K562 (cell line): ENCODE measurements around the gene ANKRD34A. TPM values are rescaled to one million over a fixed set of nuclear protein-coding genes. Genes with fewer than 3 reads are reported as not detected.

ENCODE experiments used
- BRD9 ChIP-seq: fragments of 450-650 bp; IDR thresholded peaks from 2 replicates; pipeline ENCODE4 v1.6.1; 2018; ENCODE audit warnings: low read depth; ENCODE audit not compliant: partially characterized antibody
- CEBPB ChIP-seq: fragments of 450-650 bp; IDR thresholded peaks from 2 replicates; pipeline ENCODE4 v1.6.1; 2016; ENCODE audit warnings: missing genetic modification characterization, missing compliant biosample characterization
- CREB3L1 ChIP-seq: fragments of 450-650 bp; IDR thresholded peaks from 2 replicates; pipeline ENCODE4 v1.6.1; 2014; ENCODE audit warnings: low read depth, mild to moderate bottlenecking, moderate library complexity, borderline replicate concordance
- CREM ChIP-seq: IDR thresholded peaks from 2 replicates; pipeline ENCODE4 v1.6.1; 2014; ENCODE audit warnings: antibody characterized with exemption, low read depth
- ETV6 ChIP-seq, 3 experiments: fragments of 150-350 bp in 1 of 3; sonication (generic) in 1 of 3; formaldehyde crosslinking in 1 of 3; IDR thresholded peaks; 2 replicates each; pipeline versions ENCODE4 v1.6.1 to v1.8.0; 2014 to 2022; ENCODE audit warnings: borderline replicate concordance in 2 of 3, low read depth in 2 of 3, antibody characterized with exemption in 1 of 3, low read length in 1 of 3, mild to moderate bottlenecking in 1 of 3, missing genetic modification reagents in 1 of 3
- PHF20 ChIP-seq: fragments of 450-650 bp; IDR thresholded peaks from 2 replicates; pipeline ENCODE4 v1.6.1; 2018; ENCODE audit not compliant: partially characterized antibody
- POLR2A ChIP-seq: fragments of 450-650 bp; conservative IDR thresholded peaks from 2 replicates; pipeline ENCODE4 v1.6.1; 2016
- POLR2B ChIP-seq: fragments of 450-650 bp; IDR thresholded peaks from 2 replicates; pipeline ENCODE4 v1.6.1; 2018; ENCODE audit warnings: low read depth; ENCODE audit not compliant: partially characterized antibody
- THRAP3 ChIP-seq: fragments of 450-650 bp; IDR thresholded peaks from 2 replicates; pipeline ENCODE4 v1.6.1; 2016; ENCODE audit warnings: mild to moderate bottlenecking, inconsistent platforms, borderline replicate concordance
- ZNF121 ChIP-seq: sonication (generic); formaldehyde crosslinking; conservative IDR thresholded peaks from 2 replicates; pipeline ENCODE4 v1.8.0; 2022; ENCODE audit warnings: missing genetic modification reagents
- ZNF274 ChIP-seq: IDR thresholded peaks from 2 replicates; pipeline ENCODE4 v1.6.1; 2011; ENCODE audit warnings: low read depth, mild to moderate bottlenecking, low read length, moderate library complexity, borderline replicate concordance
- ZNF384 ChIP-seq: IDR thresholded peaks from 2 replicates; pipeline ENCODE4 v1.6.1; 2012; ENCODE audit warnings: low read depth, low read length, improper control_type of control experiment
- ZNF398 ChIP-seq: fragments of 250-450 bp; sonication (Bioruptor Pico); IDR thresholded peaks from 2 replicates; pipeline ENCODE4 v1.8.0; 2021; ENCODE audit warnings: moderate library complexity, mild to moderate bottlenecking, inconsistent platforms
- polyA plus RNA-seq, 8 experiments: library from polyadenylated mRNA; depleted of rRNA in 4 of 8; stranded (reverse) in 5 of 8; unstranded in 3 of 8; fragments of >200 nt; fragmentation: Nextera tagmentation in 2 of 8; fragmentation: Illumina TruSeq in 1 of 8; extraction: Ambion mirVana in 2 of 8; extraction: Trizol in 1 of 8; gene quantifications; 2 replicates each; pipeline versions ENCODE4 v1.2.1 to v1.2.3, GENCODE V29; 2011 to 2014; ENCODE audit warnings: inconsistent platforms in 1 of 8, missing spikeins in 1 of 8
- total RNA-seq, 7 experiments: library from RNA; depleted of rRNA in 6 of 7; stranded (reverse); fragments of >200 nt in 6 of 7; fragmentation: Illumina TruSeq in 2 of 7; extraction: Trizol in 2 of 7; gene quantifications; 2 replicates each; pipeline versions ENCODE4 v1.2.1 to v1.2.3, GENCODE V29; 2011 to 2021; ENCODE audit warnings: low replicate concordance in 1 of 7
- TF ChIP-seq, protein P1 (sequence below): fragments of 450-650 bp; IDR thresholded peaks from 2 replicates; pipeline ENCODE4 v1.6.1; 2016; ENCODE audit warnings: antibody characterized with exemption
- TF ChIP-seq, protein P2 (sequence below), 2 experiments: fragments of 200-800 bp in 1 of 2; sonication (Bioruptor generic) in 1 of 2; sonication (generic) in 1 of 2; formaldehyde crosslinking in 1 of 2; IDR thresholded peaks in 1 of 2; conservative IDR thresholded peaks in 1 of 2; 2 replicates each; pipeline versions ENCODE4 v1.5.0 to v1.6.1; 2016 to 2020; ENCODE audit warnings: missing compliant biosample characterization in 1 of 2, missing genetic modification characterization in 1 of 2, missing genetic modification reagents in 1 of 2

Gene ANKRD34A
- total and polyA plus RNA-seq, 9 of the 15 experiments (the other 6 are each of a cell fraction or from before 2014, with no cell fraction given) = 0.06 to 1.6 (median 0.43) TPM

DNA sequence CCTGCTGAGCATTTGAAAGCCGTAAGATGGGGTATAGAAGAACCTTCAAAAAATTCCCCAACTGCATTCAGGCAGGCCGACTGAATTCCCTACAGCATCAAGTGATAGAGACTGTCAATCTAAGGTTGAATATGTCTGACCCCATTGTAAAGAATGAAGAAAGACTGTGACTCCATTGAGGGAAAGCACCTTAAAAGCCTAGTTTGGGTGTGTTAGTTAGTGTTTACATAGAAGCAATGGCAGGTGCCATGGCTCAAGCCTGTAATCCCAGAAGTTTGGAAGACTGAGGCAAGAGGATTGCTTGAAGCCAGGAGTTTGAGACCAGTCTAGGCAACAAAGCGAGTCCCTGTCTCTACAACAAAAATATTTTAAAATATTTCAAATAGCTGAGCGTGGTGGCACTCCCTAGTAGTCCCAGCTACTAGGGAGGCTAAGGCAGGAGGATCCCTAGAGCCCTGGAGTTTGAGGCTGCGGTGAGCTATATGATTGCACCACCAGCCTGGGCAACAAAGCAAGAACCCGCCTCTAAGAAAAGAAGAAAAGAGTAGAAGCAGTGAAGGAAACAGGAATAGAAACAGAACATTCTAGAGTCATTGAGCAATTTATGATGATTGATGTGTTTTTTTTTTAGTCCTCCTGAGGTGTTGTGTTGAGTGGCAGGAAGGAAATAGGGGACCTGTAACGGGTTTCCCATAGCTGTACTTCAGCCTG, 15.5 kb upstream of the ANKRD34A start (continued):
- no peak for TF ChIP-seq PHF20
- TF ChIP-seq ZNF274 = no peak
- peak; percentile 29 for TF ChIP-seq POLR2B
- 0 out of 2 replicates have a peak, but pooled peaks have one; percentile 64 for TF ChIP-seq POLR2A
- no peak for TF ChIP-seq ZNF398 (CRISPR knock-in tag)
- TF ChIP-seq CREB3L1 = no peak
- no peak for TF ChIP-seq ZNF121
- peak; percentile 87 for TF ChIP-seq THRAP3
- TF ChIP-seq CEBPB (tag) = peak; percentile 93
- TF ChIP-seq, protein P1, sequence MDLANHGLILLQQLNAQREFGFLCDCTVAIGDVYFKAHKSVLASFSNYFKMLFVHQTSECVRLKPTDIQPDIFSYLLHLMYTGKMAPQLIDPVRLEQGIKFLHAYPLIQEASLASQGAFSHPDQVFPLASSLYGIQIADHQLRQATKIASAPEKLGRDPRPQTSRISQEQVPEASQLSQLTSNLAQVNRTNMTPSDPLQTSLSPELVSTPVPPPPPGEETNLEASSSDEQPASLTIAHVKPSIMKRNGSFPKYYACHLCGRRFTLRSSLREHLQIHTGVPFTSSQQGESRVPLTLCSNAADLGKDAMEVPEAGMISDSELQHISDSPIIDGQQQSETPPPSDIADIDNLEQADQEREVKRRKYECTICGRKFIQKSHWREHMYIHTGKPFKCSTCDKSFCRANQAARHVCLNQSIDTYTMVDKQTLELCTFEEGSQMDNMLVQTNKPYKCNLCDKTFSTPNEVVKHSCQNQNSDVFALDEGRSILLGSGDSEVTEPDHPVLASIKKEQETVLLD = no peak
- TF ChIP-seq ETV6 (IDR thresholded peaks at IDR 0.05; ENCODE audit: borderline replicate concordance in 1 of 2, low read depth in 2 of 2, low read length in 1 of 2) = 0 out of 4 replicates have a peak, but pooled peaks of 1 of the 2 experiments have one; percentile 35
- no peak for TF ChIP-seq ETV6 (CRISPR knock-in tag; IDR thresholded peaks at IDR 0.05; ENCODE audit: borderline replicate concordance)
- TF ChIP-seq CREM = no peak
- TF ChIP-seq ZNF384 = peak; percentile 46; the same call in 1 of the 2 replicates
- peak; percentile 83 for TF ChIP-seq BRD9
- TF ChIP-seq, protein P2, sequence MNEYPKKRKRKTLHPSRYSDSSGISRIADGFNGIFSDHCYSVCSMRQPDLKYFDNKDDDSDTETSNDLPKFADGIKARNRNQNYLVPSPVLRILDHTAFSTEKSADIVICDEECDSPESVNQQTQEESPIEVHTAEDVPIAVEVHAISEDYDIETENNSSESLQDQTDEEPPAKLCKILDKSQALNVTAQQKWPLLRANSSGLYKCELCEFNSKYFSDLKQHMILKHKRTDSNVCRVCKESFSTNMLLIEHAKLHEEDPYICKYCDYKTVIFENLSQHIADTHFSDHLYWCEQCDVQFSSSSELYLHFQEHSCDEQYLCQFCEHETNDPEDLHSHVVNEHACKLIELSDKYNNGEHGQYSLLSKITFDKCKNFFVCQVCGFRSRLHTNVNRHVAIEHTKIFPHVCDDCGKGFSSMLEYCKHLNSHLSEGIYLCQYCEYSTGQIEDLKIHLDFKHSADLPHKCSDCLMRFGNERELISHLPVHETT (CRISPR knock-in tag; conservative IDR thresholded peaks at IDR 0.05 in 1 of 2, IDR thresholded peaks at IDR 0.05 in 1 of 2) = 0 out of 4 replicates have a peak, but pooled peaks of 1 of the 2 experiments have one; percentile 1
